GM12864 (cell line): ENCODE data around the gene LGR5.

Experiments
- DNase-seq: peaks from one replicate; pipeline ENCODE4 v3.0.0-alpha.2; 2011; ENCODE audit warnings: low read depth
- H3K4me3 ChIP-seq: 2 replicates; pipeline ENCODE4 v1.5.1; 2011; ENCODE audit warnings: mild to moderate bottlenecking, low read depth, low read length, control low read depth
- CTCF ChIP-seq: IDR thresholded peaks from 2 replicates; pipeline ENCODE4 v1.5.1; 2011; ENCODE audit warnings: low read depth, mild to moderate bottlenecking, moderate library complexity, low read length, control low read depth, inconsistent platforms; ENCODE audit errors: missing control alignments

The LGR5 gene

DNA sequence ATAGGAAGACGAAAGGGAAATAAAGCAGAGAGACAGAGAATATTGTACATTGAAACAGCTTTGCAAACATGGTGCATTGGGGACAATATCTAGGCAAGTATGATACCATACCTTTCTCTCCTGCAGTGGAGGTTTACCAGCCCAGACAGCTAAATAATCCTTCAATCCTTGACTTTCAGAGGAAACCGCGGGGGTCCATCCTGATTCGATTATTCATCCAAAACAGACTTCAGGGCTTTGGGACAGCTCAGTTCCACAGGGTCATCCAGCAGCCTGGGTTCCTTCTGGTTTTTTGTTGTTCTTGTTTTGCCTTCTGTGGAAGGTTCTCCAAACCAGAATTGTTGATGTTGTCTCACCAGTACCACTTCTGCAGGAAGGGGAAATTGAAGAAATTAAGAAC lies 81.5 kb downstream of the LGR5 start:
- H3K4me3 ChIP-seq, result no peak overlapping the region
- TF ChIP-seq CTCF, result no peak
- no peak for DNase-seq

GRCh38 chr12:71524626-71525025 lies 85.0 kb downstream of the LGR5 start:
- no peak for TF ChIP-seq CTCF
- no peak for DNase-seq
- no peak overlapping the region for H3K4me3 ChIP-seq

- no peak for DNase-seq
- TF ChIP-seq CTCF, result no peak
- no peak overlapping the region for H3K4me3 ChIP-seq
Measured at GRCh38 chr12:71533703-71534102, 94.1 kb downstream of the LGR5 start.

- TF ChIP-seq CTCF, result no peak
- no peak overlapping the region for H3K4me3 ChIP-seq
- no peak for DNase-seq
Measured at GRCh38 chr12:71536279-71536938, 96.8 kb downstream of the LGR5 start.

- no peak for TF ChIP-seq CTCF
- DNase-seq, result no peak
- H3K4me3 ChIP-seq, result no peak overlapping the region
Measured at GRCh38 chr12:71536939-71537622, 97.5 kb downstream of the LGR5 start.

- no peak overlapping the region for H3K4me3 ChIP-seq
- no peak for DNase-seq
- no peak for TF ChIP-seq CTCF
Measured at GRCh38 chr12:71538807-71539206, 99.2 kb downstream of the LGR5 start.

GRCh38 chr12:71541583-71541982 lies 102.0 kb downstream of the LGR5 start:
- no peak for TF ChIP-seq CTCF
- no peak for DNase-seq
- no peak overlapping the region for H3K4me3 ChIP-seq
